IMR-90 (cell line): ENCODE measurements around the gene CNTFR. TPM values are rescaled to one million over a fixed set of nuclear protein-coding genes. Genes with fewer than 3 reads are reported as not detected.

Experiments used
- ATAC-seq: fragments of 200-7000 bp; cut with Tn5 transposase; 2 replicates; pipeline ENCODE4 v1.9.1; 2020; ENCODE audit warnings: low read depth, mild to moderate bottlenecking, moderate library complexity
- BruUV-seq: library from RNA; stranded (reverse); fragments of 400-500 nt; replicated peaks from 2 replicates; lab custom pipeline; 2021; lab: Mats Ljungman, UMichigan
- CTCF ChIA-PET: fragments of 300-600 bp; formaldehyde crosslinking; extraction: SDS; loops from one replicate; lab custom pipeline; 2021; ENCODE audit warnings: antibody characterized with exemption; lab: Yijun Ruan, JAX
- POLR2A ChIA-PET: fragments of 300-600 bp; sonication (Branson Sonifier 250); formaldehyde crosslinking; loops from one replicate; lab custom pipeline; 2022; ENCODE audit warnings: antibody characterized with exemption; ENCODE audit not compliant: unreplicated experiment; lab: Charles Lee
- DNase-seq: peaks from one replicate; pipeline ENCODE4 v3.0.0; 2013
- H2AFZ ChIP-seq: replicated peaks from 2 replicates; pipeline ENCODE3; 2013; ENCODE audit warnings: low read length, mild to moderate bottlenecking; ENCODE audit not compliant: poor library complexity
- H2AK5ac ChIP-seq: 2 replicates; pipeline ENCODE4 v1.6.1; 2013; ENCODE audit warnings: low read depth, low read length, inconsistent platforms
- H2AK9ac ChIP-seq: replicated peaks from 2 replicates; pipeline ENCODE3; 2013; ENCODE audit warnings: mild to moderate bottlenecking, low read depth, low read length, moderate library complexity; ENCODE audit not compliant: poor library complexity
- H2BK120ac ChIP-seq: 2 replicates; pipeline ENCODE4 v1.6.1; 2013; ENCODE audit warnings: low read depth, low read length, inconsistent platforms
- H2BK15ac ChIP-seq: 3 replicates; pipeline ENCODE4 v1.6.1; 2013; ENCODE audit warnings: low read depth, low read length, inconsistent platforms
- H2BK20ac ChIP-seq: 2 replicates; pipeline ENCODE4 v1.6.1; 2013; ENCODE audit warnings: low read depth, mild to moderate bottlenecking, inconsistent platforms, low read length, moderate library complexity
- H2BK5ac ChIP-seq: 2 replicates; pipeline ENCODE4 v1.6.1; 2013; ENCODE audit warnings: mild to moderate bottlenecking, low read depth, low read length, inconsistent platforms; ENCODE audit not compliant: poor library complexity, severe bottlenecking
- H3K14ac ChIP-seq: replicated peaks from 2 replicates; pipeline ENCODE4 v1.6.1; 2013; ENCODE audit warnings: low read depth, low read length, inconsistent platforms
- H3K18ac ChIP-seq: 2 replicates; pipeline ENCODE4 v1.6.1; 2013; ENCODE audit warnings: low read depth, low read length, control low read depth
- H3K23ac ChIP-seq: 2 replicates; pipeline ENCODE4 v1.6.1; 2013; ENCODE audit warnings: low read depth, low read length, inconsistent platforms
- H3K27ac ChIP-seq: 2 replicates; pipeline ENCODE4 v1.5.1; 2013; ENCODE audit warnings: mild to moderate bottlenecking, control low read depth, low read length; ENCODE audit not compliant: insufficient read depth
- H3K27me3 ChIP-seq: 2 replicates; pipeline ENCODE4 v1.6.1; 2013; ENCODE audit warnings: low read length; ENCODE audit not compliant: control insufficient read depth, insufficient read depth
- H3K36me3 ChIP-seq: 2 replicates; pipeline ENCODE4 v1.6.1; 2013; ENCODE audit warnings: low read length, mixed read lengths; ENCODE audit not compliant: control insufficient read depth, insufficient read depth
- H3K4ac ChIP-seq: 2 replicates; pipeline ENCODE4 v1.6.1; 2013; ENCODE audit warnings: low read depth, low read length, inconsistent platforms
- H3K4me1 ChIP-seq: 2 replicates; pipeline ENCODE4 v1.6.1; 2013; ENCODE audit warnings: low read length, mixed read lengths; ENCODE audit not compliant: control insufficient read depth, insufficient read depth
- H3K4me2 ChIP-seq: 2 replicates; pipeline ENCODE4 v1.6.1; 2013; ENCODE audit warnings: low read depth, mild to moderate bottlenecking, control low read depth, low read length, moderate library complexity
- H3K4me3 ChIP-seq: 2 replicates; pipeline ENCODE4 v1.5.1; 2013; ENCODE audit warnings: low read depth, mild to moderate bottlenecking, control low read depth, low read length, moderate library complexity; ENCODE audit not compliant: insufficient read depth
- H3K56ac ChIP-seq: 2 replicates; pipeline ENCODE4 v1.6.1; 2013; ENCODE audit warnings: low read length, inconsistent platforms; ENCODE audit not compliant: insufficient read depth; ENCODE audit errors: extremely low read depth
- H3K79me1 ChIP-seq, 2 experiments: 2 replicates each; pipeline ENCODE4 v1.6.1; 2013; ENCODE audit warnings: low read length in 2 of 2, inconsistent platforms in 1 of 2, low read depth in 1 of 2
- H3K9ac ChIP-seq: 2 replicates; pipeline ENCODE4 v1.6.1; 2013; ENCODE audit warnings: low read depth, low read length, control low read depth
- H3K9me1 ChIP-seq: 2 replicates; pipeline ENCODE4 v1.6.1; 2013; ENCODE audit warnings: low read length, inconsistent platforms; ENCODE audit not compliant: insufficient read depth
- H3K9me3 ChIP-seq: 2 replicates; pipeline ENCODE4 v1.6.1; 2013; ENCODE audit warnings: low read length; ENCODE audit not compliant: control insufficient read depth, insufficient read depth
- H4K20me1 ChIP-seq: 2 replicates; pipeline ENCODE4 v1.6.1; 2013; ENCODE audit warnings: low read length, inconsistent platforms; ENCODE audit not compliant: insufficient read depth
- H4K5ac ChIP-seq: 2 replicates; pipeline ENCODE4 v1.6.1; 2013; ENCODE audit warnings: mild to moderate bottlenecking, low read depth, low read length, control low read depth
- H4K8ac ChIP-seq, 2 experiments: 2 replicates each; pipeline ENCODE4 v1.6.1; 2013; ENCODE audit warnings: low read depth in 2 of 2, low read length in 2 of 2, control low read depth in 1 of 2, inconsistent platforms in 1 of 2
- H4K91ac ChIP-seq: 2 replicates; pipeline ENCODE4 v1.6.1; 2013; ENCODE audit warnings: low read depth, low read length, inconsistent platforms; ENCODE audit not compliant: insufficient read depth
- BHLHE40 ChIP-seq: fragments of 150-350 bp; IDR thresholded peaks from 2 replicates; pipeline ENCODE4 v1.6.1; 2016; ENCODE audit warnings: mild to moderate bottlenecking, low read depth, low read length
- CEBPB ChIP-seq: IDR thresholded peaks from 2 replicates; pipeline ENCODE4 v1.6.1; 2012; ENCODE audit warnings: low read depth, low read length, improper control_type of control experiment
- CHD1 ChIP-seq: IDR thresholded peaks from 2 replicates; pipeline ENCODE4 v1.6.1; 2012; ENCODE audit warnings: low read depth, low read length, improper control_type of control experiment
- FOS ChIP-seq: fragments of 150-350 bp; IDR thresholded peaks from 2 replicates; pipeline ENCODE4 v1.6.1; 2016; ENCODE audit warnings: low read depth, low read length
- MAFK ChIP-seq: IDR thresholded peaks from 2 replicates; pipeline ENCODE4 v1.6.1; 2012; ENCODE audit warnings: low read depth, low read length, improper control_type of control experiment
- MAZ ChIP-seq: IDR thresholded peaks from 2 replicates; pipeline ENCODE4 v1.6.1; 2012; ENCODE audit warnings: low read depth, mild to moderate bottlenecking, low read length, improper control_type of control experiment, moderate library complexity, borderline replicate concordance
- MXI1 ChIP-seq: IDR thresholded peaks from 2 replicates; pipeline ENCODE4 v1.6.1; 2012; ENCODE audit warnings: low read depth, mild to moderate bottlenecking, low read length, moderate library complexity, borderline replicate concordance
- NFE2L2 ChIP-seq: fragments of 150-350 bp; IDR thresholded peaks from 2 replicates; pipeline ENCODE4 v1.6.1; 2016; ENCODE audit warnings: low read depth, mild to moderate bottlenecking, low read length
- POLR2A ChIP-seq: IDR thresholded peaks from 2 replicates; pipeline ENCODE4 v1.6.1; 2012; ENCODE audit warnings: mild to moderate bottlenecking, low read depth, low read length
- RAD21 ChIP-seq: IDR thresholded peaks from 2 replicates; pipeline ENCODE4 v1.6.1; 2012; ENCODE audit warnings: low read length, improper control_type of control experiment
- RCOR1 ChIP-seq: IDR thresholded peaks from 2 replicates; pipeline ENCODE4 v1.6.1; 2012; ENCODE audit warnings: mild to moderate bottlenecking, low read length, improper control_type of control experiment; ENCODE audit not compliant: insufficient replicate concordance
- RFX5 ChIP-seq: IDR thresholded peaks from 2 replicates; pipeline ENCODE4 v1.8.0; 2012; ENCODE audit warnings: low read depth, mild to moderate bottlenecking, low read length, moderate library complexity
- SMC3 ChIP-seq: fragments of 150-350 bp; IDR thresholded peaks from 2 replicates; pipeline ENCODE4 v1.6.1; 2016; ENCODE audit warnings: low read depth, mild to moderate bottlenecking, antibody characterized with exemption, low read length, moderate library complexity
- WGBS, 2 experiments: methylation state at CpG; one replicate each; pipeline versions ENCODE4 v1.1.5 to v1.1.7; 2013; ENCODE audit warnings: missing lambda C conversion rate in 2 of 2; ENCODE audit not compliant: insufficient read length in 1 of 2; ENCODE audit errors: extremely low coverage in 2 of 2; 5-methylcytosine and 5-hydroxymethylcytosine counted together
- dilution Hi-C: fragments of 300-500 bp; cut with HindIII; formaldehyde crosslinking; loops from one replicate; pipeline ENCODE4 v1.14.3; 2018; ENCODE audit warnings: low sequenced_read_pairs; ENCODE audit not compliant: unreplicated experiment
- in situ Hi-C: fragments of 300-500 bp; cut with MboI; formaldehyde crosslinking; loops from 3 replicates; pipeline ENCODE4 v1.14.3; 2019; ENCODE audit warnings: low sequenced_read_pairs, inconsistent platforms, mixed read lengths
- intact Hi-C: fragments of 100-400 bp; cut with micrococcal nuclease; formaldehyde crosslinking; loops from 2 replicates; pipeline ENCODE4 v1.10.0; 2022
- polyA plus RNA-seq, 3 experiments: library from polyadenylated mRNA; depleted of rRNA; stranded (reverse); fragments of >200 nt; gene quantifications; 2 replicates each; pipeline ENCODE4 v1.2.3, GENCODE V29; 2012; ENCODE audit warnings: low replicate concordance in 1 of 3
- total RNA-seq: library from RNA; depleted of rRNA; stranded (reverse); fragments of >200 nt; gene quantifications from 2 replicates; pipeline ENCODE4 v1.2.3, GENCODE V29; 2012
- TF ChIP-seq, protein P1 (sequence below): conservative IDR thresholded peaks from 2 replicates; pipeline ENCODE4 v1.5.1; 2012; ENCODE audit warnings: mild to moderate bottlenecking, low read depth, low read length, improper control_type of control experiment
- TF ChIP-seq, protein P2 (sequence below): fragments of 150-350 bp; IDR thresholded peaks from 2 replicates; pipeline ENCODE4 v1.6.1; 2016; ENCODE audit warnings: low read depth, mild to moderate bottlenecking, low read length, moderate library complexity, borderline replicate concordance
- TF ChIP-seq, protein P3 (sequence below): fragments of 150-350 bp; IDR thresholded peaks from 2 replicates; pipeline ENCODE4 v1.6.1; 2017; ENCODE audit warnings: mild to moderate bottlenecking, antibody characterized with exemption, low read length, low read depth

CNTFR gene
- total and polyA plus RNA-seq, 2 of the 4 experiments (the other 2 are of a cell fraction), result not detected

DNA sequence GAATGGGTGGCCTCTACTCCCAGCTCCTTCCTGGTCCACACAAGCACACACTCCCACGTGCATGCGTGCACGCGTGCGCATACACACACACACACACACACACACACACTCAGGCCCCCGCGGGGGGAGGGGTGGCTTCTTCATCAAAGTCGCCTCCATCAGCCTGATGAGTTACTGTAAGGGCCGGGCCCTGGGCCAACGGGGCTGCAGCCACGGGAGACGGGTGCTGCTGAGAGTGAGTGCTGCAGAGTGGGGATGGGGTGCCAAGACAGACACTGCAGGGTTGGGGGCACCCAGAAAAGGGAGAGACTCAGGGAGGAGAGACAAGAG is 18.1 kb downstream of the CNTFR start:
- Histone ChIP-seq H3K27me3 (peaks cover 88% of the 10 kb centered on the region), H2BK5ac (no peak overlapping the region), H3K4ac (no peak overlapping the region), H3K23ac (no peak overlapping the region), H4K5ac (no peak overlapping the region), H3K18ac (no peak overlapping the region), H2BK15ac (no peak overlapping the region), H3K9ac (no peak overlapping the region), H4K8ac (no peak overlapping the region), H3K14ac (no peak overlapping the region), H3K79me1 (no peaks in the 10 kb centered on the region), H3K9me3 (no peaks in the 10 kb centered on the region), H2AK5ac (no peak overlapping the region), H3K4me1 (no peaks in the 10 kb centered on the region), H3K27ac (no peak overlapping the region), H3K56ac (no peak overlapping the region), H4K20me1 (no peaks in the 10 kb centered on the region), H3K4me3 (no peak overlapping the region), H3K9me1 (0 out of 2 replicates have a peak, but pooled peaks cover 3% of the 10 kb centered on the region), H2BK20ac (no peak overlapping the region), H4K91ac (no peak overlapping the region), H2AFZ (peak overlapping the region; percentile 43), H2BK120ac (no peak overlapping the region), H2AK9ac (no peak overlapping the region), H3K36me3 (no peaks in the 10 kb centered on the region), H3K4me2 (no peak overlapping the region)
- in situ Hi-C loops, result no loop called here
- ChIA-PET POLR2A (no interaction called here), CTCF (no interaction called here)
- no peak for TF ChIP-seq CHD1
- no peak for TF ChIP-seq FOS
- no peak for TF ChIP-seq MXI1
- no peak for TF ChIP-seq MAFK
- TF ChIP-seq RCOR1, result no peak
- no peak for TF ChIP-seq MAZ
- TF ChIP-seq, protein P1, sequence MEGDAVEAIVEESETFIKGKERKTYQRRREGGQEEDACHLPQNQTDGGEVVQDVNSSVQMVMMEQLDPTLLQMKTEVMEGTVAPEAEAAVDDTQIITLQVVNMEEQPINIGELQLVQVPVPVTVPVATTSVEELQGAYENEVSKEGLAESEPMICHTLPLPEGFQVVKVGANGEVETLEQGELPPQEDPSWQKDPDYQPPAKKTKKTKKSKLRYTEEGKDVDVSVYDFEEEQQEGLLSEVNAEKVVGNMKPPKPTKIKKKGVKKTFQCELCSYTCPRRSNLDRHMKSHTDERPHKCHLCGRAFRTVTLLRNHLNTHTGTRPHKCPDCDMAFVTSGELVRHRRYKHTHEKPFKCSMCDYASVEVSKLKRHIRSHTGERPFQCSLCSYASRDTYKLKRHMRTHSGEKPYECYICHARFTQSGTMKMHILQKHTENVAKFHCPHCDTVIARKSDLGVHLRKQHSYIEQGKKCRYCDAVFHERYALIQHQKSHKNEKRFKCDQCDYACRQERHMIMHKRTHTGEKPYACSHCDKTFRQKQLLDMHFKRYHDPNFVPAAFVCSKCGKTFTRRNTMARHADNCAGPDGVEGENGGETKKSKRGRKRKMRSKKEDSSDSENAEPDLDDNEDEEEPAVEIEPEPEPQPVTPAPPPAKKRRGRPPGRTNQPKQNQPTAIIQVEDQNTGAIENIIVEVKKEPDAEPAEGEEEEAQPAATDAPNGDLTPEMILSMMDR, result no peak
- no peak for TF ChIP-seq RFX5
- no peak for TF ChIP-seq RAD21
- no peak for TF ChIP-seq POLR2A
- no peak for TF ChIP-seq NFE2L2
- no peak for TF ChIP-seq BHLHE40
- no peak for TF ChIP-seq SMC3
- TF ChIP-seq, protein P2, sequence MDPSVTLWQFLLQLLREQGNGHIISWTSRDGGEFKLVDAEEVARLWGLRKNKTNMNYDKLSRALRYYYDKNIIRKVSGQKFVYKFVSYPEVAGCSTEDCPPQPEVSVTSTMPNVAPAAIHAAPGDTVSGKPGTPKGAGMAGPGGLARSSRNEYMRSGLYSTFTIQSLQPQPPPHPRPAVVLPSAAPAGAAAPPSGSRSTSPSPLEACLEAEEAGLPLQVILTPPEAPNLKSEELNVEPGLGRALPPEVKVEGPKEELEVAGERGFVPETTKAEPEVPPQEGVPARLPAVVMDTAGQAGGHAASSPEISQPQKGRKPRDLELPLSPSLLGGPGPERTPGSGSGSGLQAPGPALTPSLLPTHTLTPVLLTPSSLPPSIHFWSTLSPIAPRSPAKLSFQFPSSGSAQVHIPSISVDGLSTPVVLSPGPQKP, result no peak
- TF ChIP-seq, protein P3, sequence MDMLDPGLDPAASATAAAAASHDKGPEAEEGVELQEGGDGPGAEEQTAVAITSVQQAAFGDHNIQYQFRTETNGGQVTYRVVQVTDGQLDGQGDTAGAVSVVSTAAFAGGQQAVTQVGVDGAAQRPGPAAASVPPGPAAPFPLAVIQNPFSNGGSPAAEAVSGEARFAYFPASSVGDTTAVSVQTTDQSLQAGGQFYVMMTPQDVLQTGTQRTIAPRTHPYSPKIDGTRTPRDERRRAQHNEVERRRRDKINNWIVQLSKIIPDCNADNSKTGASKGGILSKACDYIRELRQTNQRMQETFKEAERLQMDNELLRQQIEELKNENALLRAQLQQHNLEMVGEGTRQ, result no peak
- no peak for TF ChIP-seq CEBPB
- BruUV-seq, result no TSS peak
- intact Hi-C loops, result no loop called here
- no CpG with 5 or more reads among the region's 12 CpGs for WGBS, 2 experiments
- ATAC-seq (no peak), DNase-seq (no peak)
- dilution Hi-C loops, result no loop called here
